ENCODE measurements around the gene ZBTB3.
"Not testable (repeated sequence)": the region's sequence is repeated elsewhere in the genome, so short reads cannot be mapped to it uniquely, and the experiment has no call there.

Gene ZBTB3

DNA sequence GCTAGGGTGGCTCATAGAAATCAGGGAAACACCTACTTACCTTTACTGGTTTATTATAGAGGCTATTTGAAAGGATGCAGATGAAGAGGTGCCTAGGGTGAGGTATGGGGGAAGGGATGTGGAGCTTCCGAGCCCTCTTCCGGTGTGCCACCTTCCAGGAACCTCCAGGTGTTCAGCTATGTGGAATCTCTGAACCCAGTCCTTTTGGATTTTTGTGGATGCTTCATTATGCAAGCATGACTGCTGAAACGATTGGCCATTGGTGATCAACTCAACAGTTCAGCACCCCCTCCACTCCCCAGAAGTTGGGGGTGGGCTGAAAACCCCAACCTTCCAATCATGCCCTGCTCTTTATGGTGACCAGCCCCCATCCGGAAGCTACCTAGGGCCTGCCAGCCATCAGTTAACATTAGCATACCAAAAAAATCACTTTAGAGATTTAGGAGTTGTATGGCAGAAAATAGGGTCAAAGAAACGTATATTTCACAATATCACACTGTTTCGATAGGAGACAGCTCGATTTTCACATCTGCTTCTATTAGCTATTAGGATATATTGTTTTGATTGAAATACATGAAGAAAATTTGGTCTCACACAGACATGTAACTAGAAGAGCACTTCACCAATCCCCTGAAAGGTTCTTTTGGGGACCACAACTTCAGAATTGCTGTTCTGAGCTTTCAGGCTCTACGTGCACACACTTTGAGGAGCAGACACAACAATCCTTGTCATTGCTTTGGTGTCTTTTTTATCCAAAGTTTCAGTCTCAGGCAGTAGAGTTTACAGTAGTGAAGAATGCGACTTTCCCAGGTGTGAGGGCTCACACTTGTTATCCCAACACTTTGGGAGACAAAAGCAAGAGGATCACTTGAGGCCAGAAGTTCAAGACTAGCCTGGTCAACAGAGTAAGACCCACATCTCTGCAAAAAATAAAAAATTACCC is 4.2 kb upstream of the ZBTB3 start:
- no peak for DNase-seq (ENCODE audit: low spot score)

DNA sequence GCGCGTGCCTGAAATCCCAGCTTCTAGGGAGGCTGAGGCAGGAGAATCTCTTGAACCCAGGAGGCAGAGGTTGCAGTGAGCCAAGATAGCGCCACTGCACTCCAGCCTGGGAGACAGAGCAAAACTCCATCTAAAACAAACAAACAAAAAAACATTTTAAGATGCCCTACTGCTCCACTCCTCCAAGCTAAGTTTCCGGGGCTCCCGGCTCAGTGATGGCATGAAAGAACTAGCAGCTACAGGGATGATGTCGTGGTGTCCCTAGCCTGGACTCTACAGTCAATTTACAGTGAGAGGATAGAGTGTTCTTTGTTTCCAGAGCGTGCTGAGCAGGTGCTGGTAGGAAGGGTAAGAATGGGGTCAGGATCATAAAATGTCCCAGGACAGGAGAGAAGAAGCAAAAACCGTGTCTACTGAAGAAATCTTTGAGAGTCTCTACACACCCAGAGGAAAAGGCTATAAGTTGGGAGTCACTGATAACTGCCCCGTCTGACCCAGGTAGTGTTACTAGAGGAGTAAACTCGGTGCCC is 1.2 kb upstream of the ZBTB3 start:
- DNase-seq (ENCODE audit: low spot score), result no peak

DNA sequence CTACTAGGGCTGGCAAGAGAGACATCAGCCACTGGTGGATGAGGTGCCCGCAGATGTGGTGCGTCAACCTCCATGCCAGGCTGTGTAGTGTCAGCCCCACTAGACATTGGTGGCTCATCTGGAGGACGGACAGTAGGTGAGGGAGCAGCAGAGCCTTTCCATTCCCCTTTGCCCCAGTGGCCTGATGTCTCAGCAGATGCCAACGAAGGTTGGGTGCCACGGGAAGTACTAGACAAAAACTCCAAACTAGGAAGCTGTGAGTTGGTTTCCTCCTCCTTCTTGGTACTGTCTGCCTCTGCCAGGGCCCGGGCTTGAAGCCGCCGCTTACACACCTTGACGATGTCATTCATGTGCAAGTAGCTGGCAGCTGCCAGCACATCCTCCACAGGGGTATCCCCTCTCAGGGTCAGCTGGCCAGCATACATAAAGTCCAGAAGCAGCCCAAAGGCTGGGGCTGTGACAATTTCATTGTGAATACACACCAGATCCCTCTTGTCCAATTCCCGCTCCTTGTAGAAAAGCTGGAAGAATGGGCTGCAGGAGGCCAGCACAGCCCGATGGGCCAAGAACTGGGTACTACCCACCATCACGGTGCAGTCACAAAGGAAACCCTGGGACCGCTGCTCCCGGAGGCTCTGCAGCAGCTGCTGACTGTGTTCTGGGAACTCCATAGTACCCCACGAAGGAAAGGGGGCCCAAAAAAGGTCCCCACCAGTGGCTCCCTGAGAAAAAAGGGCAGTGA is 795 bp downstream of the ZBTB3 start:
- no peak for DNase-seq (ENCODE audit: low spot score)

DNA sequence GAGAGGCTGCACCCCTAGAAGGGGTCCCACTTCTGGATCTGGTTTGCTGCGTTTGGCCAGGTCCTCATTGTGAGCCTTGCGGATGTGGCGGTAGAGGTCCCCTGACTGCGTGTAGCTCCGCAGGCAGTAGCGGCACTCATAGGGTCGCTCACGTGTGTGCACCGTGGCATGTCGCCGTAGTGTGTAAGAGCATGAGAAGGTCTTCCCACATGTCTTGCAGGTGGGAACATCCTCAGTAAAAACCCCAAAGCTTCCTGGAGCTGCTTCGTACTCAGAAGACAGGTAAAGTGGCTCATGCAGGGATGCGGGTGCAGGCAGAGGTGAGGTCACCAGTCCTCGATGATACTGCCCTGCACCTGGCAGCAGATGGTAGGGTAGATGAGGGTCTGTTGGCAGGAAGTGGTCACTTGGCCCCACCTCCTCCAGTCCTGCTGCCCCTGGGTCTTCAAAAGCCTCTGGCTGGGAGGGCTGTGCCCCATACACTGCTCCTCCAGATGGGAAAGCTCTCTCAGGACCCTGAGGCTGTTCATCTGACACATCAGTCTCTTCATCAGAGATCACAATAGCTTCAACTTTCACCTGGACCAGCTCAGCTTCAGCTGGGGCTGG is 1.7 kb downstream of the ZBTB3 start:
- no peak for DNase-seq (ENCODE audit: low spot score)

DNA sequence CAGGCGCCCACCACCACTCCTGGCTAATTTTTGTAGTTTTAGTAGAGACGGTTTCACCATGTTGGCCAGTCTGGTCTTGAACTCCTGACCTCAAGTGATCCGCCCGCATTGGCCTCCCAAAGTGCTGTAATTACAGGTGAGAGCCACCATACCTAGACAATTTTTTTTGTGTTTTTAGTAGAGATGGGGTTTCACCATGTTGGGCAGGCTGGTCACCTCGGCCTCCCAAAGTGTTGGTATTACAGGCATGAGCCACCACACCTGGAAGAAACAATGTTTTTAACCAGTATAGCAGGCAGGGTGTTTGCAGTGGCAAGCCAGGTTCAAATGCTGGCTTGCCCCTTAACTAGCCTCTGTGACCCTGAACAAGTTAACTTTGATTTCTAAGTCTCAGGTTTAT is 4.0 kb downstream of the ZBTB3 start:
- DNase-seq (ENCODE audit: low spot score), result not testable (repeated sequence)

DNA sequence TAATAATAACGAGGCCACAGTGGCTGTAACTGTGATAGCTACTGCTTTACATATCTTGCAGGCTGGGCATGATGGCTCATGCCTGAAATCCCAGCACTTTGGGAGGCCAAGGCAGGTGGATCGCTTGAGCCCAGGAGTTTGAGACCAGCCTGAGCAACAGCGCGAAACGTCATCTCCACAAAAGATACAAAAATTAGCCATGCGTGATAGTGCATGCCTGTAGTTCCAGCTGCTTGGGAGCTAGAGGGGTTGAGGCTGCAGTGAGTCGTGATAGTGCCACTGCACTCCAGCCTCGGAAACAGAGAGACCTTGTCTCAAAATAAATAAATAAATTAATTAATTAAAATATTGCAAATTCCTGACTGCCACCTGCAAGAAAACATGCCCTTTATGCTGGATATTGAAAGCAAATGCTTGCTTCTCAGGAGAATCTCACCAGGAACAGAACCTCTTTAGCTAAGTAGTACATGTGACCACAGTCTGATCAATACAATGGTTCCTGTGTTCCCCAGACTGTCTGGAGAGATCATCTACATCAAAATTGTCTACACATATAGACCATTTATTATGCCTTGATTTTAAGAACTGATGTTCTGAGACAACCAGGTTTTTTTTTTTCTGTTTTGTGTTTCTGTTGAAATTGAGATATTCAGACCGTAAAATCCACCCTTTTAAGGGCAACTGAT is 6.3 kb downstream of the ZBTB3 start:
- DNase-seq (ENCODE audit: low spot score), result no peak

DNA sequence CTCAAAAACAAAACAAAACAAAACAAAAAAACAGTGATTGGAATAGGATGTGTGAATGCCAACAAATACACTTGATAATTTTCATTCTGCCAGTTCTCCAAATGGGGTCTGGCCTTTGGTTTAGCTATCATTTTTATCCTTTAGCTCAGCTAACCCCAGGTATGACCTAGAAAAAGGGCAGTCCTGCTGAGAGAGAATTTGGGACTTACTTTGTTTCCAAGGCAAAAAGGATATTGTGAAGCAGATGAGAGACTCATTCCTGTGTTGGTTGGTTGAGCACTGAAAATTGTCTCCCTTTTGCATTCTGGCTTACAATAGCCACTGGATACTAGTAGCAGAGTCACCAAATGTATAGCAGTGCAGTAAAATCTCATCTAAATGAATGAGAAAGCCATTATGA is 16.8 kb downstream of the ZBTB3 start:
- DNase-seq (ENCODE audit: low spot score), result no peak

DNA sequence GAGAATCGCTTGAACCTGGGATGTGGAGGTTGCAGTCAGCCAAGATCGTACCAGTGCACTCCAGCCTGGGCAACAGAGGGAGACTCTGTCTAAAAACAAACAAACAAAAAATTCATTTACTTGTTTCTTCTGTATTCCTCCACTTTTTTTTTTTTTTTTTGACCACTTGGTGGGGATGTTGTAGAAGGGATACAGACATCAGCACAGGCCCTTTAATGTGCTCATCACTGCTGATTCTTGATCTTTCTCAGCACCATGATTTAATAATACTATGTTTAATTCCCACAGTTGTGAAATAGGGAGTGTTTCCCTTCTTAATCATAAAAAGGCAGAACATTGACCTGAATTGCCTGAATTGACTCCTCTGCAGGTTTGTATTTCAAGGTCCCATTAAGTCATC is 21.1 kb downstream of the ZBTB3 start:
- DNase-seq (ENCODE audit: low spot score), result no peak

DNA sequence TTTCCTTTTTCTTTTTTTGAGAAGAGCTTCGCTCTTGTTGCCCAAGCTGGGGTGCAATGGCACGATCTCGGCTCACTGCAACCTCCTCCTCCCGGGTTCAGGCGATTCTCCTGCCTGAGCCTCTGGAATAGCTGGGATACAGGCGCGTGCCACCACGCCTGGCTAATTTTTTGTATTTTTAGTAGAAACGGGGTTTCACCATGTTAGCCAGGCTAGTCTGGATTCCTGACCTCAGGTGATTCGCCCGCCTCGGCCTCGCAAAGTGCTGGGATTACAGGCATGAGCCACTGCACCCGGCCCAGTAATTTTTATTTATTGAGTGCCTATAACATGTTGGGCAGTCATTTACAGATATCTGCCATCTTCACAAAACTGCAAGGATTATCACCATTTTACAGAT is 23.9 kb downstream of the ZBTB3 start:
- not testable (repeated sequence) for DNase-seq (ENCODE audit: low spot score)

DNA sequence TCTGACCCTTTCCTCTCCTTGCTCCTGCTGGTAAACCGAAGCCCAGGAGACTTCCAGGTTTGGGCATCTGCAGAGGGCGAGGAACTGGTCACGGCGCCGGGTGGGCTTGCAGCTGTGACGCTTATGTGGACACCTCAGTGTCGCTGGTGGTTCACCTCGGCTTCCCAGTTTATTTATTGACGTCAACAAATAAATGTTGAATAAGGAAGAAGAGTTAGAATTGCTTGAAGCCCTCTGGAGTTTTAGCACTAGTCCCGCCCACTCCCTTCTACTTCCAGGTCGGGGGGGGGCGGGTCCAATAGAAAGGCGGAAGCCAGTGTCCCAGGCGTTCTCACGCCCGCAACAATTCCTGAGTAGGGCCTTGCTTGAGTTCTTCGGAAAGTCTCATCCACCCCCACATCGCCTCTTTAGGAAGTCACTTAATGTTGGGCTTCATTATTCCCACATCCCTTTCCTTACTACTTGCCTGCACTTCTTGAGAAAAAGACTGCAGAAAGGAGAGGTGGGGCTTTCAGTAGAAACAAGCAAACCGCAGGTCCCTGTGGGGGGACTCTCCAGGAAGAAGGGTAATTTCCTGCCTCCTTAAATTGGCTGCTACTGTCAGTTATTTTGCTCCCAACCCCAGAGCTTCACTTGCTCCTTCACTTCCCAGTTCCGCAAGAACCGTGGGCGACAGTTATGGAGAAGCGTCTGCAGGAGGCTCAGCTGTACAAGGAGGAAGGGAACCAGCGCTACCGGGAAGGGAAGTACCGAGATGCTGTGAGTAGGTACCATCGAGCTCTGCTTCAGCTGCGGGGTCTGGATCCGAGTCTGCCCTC is 25.6 kb downstream of the ZBTB3 start, which contains the start of gene TTC9C:
TSS of gene TTC9C (plus strand) at position 316 of the 818 bp plus-strand sequence. CDS start at position 679, 363 bp downstream.
- peak; percentile 91 for DNase-seq (ENCODE audit: low spot score)

DNA sequence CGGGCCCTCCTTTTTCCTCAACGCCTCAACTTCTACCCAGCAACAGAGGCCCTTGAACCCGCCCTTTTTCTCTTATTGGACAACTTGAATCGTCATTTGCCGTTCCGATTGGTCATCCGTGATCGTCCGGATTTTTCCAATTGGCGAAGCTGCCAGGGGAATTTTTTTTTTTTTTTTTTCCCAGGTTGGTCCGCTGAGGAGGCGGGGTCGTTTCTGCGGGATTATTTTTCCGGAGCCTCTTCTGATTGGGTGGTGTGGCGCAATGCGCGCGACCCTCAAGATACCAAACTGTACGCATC is 26.1 kb downstream of the ZBTB3 start:
- DNase-seq (ENCODE audit: low spot score), result peak; percentile 87

DNA sequence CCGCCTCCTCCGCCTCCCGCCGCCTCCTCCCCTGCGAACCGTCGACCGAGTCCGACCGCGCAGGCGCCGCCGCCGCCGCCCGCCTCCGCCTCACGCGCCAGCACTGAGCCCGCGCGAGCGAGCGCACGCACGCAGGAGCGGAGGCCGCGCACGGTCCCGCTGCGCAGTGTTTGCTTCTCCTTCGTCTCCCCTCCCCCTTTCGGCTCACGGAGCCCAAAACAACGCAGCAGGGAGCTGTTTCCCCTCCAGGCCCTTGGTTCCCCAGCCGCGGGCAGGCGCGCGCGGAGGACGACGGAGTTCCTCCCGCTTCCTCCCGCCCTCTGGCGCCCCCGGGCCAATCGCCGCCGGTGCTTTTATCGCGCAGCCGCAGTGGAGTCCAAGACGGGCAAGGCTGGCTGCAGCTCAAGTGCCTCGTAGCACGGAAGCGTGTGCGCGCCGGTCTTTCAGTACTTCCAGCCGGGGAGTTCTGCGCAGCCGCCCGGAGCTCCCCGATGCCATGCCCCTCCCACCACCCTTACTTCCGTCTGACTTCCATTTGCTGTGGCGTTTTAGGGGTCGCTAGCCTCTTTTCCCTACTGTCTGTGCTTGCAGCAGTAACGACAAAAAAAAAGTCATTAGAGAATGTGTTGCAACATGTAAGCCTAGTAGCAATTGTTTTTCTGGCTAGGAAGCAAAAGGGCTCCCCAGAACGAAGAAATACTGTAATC is 26.6 kb downstream of the ZBTB3 start, which contains the start of gene HNRNPUL2:
TSS of gene HNRNPUL2 (minus strand) at position 293 of the 707 bp plus-strand sequence. CDS start 301 bp downstream, outside the sequence.
- DNase-seq (ENCODE audit: low spot score), result peak; percentile 99

DNA sequence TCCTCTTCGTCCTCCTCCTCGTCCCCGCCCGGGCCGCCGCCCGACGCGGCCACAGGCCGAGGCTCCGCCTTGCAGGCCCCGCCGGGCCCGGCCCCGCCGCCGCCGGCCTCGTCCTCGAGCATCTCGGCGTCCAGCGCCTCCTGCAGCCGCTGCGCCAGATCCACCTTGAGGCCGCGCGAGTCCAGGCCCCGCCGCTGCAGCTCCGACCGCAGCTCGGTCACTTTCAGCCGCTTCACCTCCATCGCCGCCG is 27.1 kb downstream of the ZBTB3 start:
- no peak for DNase-seq (ENCODE audit: low spot score)

DNA sequence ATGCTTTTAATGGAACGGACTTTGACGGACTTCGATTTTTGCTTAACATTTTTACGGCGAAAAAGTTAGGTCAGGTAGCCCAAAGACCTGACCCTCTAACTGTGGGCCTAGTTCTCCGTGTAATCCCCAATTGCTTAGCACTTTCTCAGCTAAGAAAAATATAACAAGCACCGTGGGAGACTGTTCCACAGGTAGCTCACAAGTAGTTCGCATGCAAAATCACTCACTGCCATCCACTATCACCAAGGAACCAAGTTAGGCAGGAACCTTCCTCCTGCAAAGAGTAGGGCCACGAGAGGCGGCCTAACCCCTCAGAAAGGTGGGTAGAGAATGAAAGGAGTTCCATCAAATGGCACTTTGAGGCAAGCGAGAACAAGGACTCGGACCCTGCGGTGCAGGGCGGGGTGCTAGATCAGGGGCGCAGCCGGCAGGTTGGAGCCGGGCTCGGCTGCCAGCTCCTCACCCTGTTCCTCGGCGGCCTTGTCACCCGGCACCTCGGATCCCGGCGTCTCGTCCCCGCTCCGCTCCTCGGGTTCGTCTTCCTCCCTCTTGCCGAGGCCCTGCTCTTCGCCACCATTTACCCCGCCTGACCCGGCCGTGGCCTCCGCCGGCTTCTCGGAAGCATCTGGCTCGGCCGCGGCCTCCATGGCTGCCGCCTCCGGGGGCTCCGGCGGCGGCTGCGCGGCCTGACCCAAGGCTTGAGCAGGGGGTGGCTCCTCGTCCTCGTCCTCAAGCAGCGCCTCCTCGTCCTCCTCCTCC is 27.6 kb downstream of the ZBTB3 start:
- no peak for DNase-seq (ENCODE audit: low spot score)

DNA sequence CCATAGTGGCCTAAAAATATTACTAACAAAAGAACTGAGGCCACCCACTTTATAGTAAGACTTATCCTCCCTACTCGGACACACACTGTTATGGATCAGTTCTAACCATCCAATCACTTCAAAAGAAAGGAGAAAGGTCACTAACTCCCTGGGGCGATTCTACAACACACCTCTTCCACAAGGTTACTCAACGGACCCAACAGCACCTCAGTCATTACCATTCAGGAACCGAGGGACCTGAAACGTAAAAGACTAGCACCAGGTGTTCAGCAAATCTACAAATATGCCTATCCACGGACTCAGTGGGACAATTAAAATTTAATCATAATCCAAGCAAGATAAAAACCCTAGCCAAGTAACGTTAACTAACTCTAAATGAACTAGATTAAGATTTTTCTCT is 28.3 kb downstream of the ZBTB3 start:
- DNase-seq (ENCODE audit: low spot score), result no peak

DNA sequence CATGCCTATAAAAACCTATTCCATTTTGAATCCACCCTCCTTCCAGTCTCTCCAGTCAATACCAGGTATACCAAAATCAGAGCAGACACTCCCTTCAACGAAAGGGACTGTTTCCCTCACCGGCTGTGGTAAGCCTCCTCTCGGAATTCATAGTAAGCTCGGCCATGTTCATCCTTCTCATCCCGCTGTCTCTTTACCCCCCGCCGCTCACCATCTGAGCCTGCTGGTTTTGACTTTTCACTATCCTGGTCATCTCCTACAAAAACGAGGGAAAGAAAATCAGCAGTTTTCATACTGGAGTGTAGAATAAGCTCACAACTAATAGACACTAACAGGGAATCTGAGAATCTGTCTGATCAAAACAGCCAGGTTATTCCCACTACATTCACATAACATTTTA is 29.8 kb downstream of the ZBTB3 start:
- no peak for DNase-seq (ENCODE audit: low spot score)

DNA sequence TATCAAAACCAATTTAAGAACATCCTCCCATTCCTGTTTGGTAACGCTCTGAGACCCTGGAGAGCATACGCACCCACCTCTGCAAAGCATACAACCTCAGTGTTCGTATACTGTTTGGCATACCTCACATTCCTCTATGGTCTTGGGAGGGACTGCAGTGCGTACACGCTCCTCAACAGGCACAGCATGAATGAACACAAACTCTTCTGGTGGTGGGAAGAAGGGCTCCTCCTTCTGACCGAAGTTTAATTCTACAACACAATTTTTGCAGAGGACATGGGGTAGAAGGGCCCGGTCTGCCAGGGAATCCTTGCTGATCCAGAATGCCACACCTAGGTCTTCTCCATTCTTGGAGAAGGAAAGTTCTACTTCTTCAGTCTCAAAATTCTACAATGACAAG is 32.0 kb downstream of the ZBTB3 start:
- DNase-seq (ENCODE audit: low spot score), result no peak

DNA sequence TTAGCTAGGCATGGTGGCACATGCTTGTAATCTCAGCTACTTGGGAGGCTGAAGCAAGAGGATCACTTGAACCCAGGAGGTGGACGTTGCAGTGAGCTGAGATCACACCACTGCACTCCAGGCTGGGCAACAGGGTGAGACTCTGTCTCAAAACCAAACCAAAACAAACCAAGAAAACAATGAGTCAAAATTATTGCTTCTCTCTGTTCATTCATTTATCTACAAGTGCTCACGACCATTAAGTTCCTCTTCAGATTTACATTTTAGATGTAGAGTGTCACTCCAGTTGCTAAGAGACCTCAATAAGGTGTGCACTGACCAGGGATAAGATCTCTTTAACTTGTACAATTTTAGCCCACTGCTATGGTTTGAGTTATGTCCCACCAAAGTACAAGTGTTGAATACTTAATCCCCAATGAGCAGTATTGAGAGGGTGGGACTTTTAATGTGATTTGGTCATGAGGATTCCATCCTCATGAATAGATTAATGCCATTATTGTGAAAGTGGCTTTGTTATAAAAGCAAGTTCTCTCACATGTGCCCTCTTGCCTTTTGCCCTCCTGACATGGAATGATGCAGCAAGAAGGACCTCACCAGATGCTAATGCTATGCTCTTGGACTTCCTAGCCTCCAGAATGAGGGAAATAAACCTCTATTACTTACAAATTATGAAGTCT is 34.5 kb downstream of the ZBTB3 start:
- no peak for DNase-seq (ENCODE audit: low spot score)

DNA sequence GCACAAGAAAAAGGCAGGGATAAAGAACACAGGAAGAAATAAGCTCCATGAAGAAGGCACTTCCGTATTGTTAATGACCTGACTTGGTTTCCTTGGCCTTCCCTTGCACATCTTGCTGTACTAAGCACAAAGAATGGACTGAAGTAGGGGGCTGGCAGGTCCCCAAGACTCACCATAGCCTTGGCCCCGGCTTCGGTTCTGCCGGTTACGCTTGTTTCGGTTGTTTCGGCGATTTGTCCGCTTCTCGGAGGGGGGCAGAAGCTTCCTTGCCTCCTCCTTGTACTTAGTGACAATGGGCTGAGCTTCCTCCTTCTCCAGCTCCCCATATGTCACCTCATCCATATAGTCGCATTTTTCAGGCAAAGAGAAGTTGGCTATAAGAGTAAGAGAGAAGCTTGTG is 37.1 kb downstream of the ZBTB3 start:
- no peak for DNase-seq (ENCODE audit: low spot score)
